Retinal pigment epithelial cell (primary cell): ENCODE measurements around the gene NELFE.

Source experiments
- DNase-seq: peaks from one replicate; pipeline ENCODE4 v3.0.0-alpha.2; 2010; ENCODE audit warnings: low read depth
- H3K4me3 ChIP-seq: 2 replicates; pipeline ENCODE4 v1.5.1; 2011; ENCODE audit warnings: mild to moderate bottlenecking, low read length, control low read depth, moderate library complexity
- CTCF ChIP-seq: conservative IDR thresholded peaks from 2 replicates; pipeline ENCODE4 v1.5.1; 2011; ENCODE audit warnings: low read depth, low read length, control low read depth, inconsistent platforms

The NELFE gene

GRCh38 chr6:31970604-31971271, 12.0 kb upstream of the NELFE start:
- TF ChIP-seq CTCF, result no peak

GRCh38 chr6:31969712-31970603, 11.2 kb upstream of the NELFE start:
- no peak for DNase-seq
- peak overlapping the region; percentile 91 for H3K4me3 ChIP-seq
- no peak for TF ChIP-seq CTCF

More at GRCh38 chr6:31970604-31971271, 12.0 kb upstream of the NELFE start:
- H3K4me3 ChIP-seq, result peak overlapping the region; percentile 91
- no peak for DNase-seq

GRCh38 chr6:31968791-31969711, 10.3 kb upstream of the NELFE start:
- H3K4me3 ChIP-seq, result no peak overlapping the region
- no peak for DNase-seq

GRCh38 chr6:31968326-31968725, 9.6 kb upstream of the NELFE start:
- no peak overlapping the region for H3K4me3 ChIP-seq
- DNase-seq, result no peak
- no peak for TF ChIP-seq CTCF

More at GRCh38 chr6:31968791-31969711, 10.3 kb upstream of the NELFE start:
- no peak for TF ChIP-seq CTCF

GRCh38 chr6:31967926-31968320, 9.2 kb upstream of the NELFE start:
- no peak for DNase-seq
- no peak for TF ChIP-seq CTCF
- no peak overlapping the region for H3K4me3 ChIP-seq

- TF ChIP-seq CTCF, result no peak
- no peak overlapping the region for H3K4me3 ChIP-seq
- DNase-seq, result no peak
Measured at GRCh38 chr6:31966997-31967925, 8.5 kb upstream of the NELFE start.
